ENCODE results near the gene CEBPG.

CEBPG gene

DNA sequence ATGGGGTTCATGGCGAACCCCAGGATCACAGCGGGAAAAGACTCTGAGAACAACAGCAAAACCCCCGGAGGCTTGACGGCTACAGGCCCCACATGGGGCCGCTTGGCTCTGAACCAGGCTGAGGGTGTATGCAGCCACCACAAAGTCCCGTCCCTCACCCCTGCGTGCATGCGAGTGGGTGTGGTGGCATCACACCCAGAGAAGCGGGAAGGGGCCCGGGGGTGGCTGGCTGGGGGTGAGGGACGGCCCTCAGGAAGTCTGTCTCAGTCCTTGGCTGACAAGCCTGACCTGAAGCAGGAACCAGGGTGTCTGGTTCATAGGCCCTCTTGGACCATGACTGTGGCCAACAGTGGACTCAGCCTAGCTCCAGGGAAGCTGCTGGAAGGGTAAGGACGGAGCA is 34.2 kb downstream of the CEBPG start:
- Mint-ChIP-seq H3K27me3 (no peaks in the 10 kb centered on the region), H3K27ac (no peak overlapping the region), H3K9me3 (no peaks in the 10 kb centered on the region), H3K36me3 (no peaks in the 10 kb centered on the region), H3K4me1 (no peaks in the 10 kb centered on the region), H3K4me3 (no peak overlapping the region)
- DNase-seq = no peak
- CTCF ChIA-PET = interaction anchor here (3.6 to 5.0 kb wide), 3 partner anchors 8 to 172 kb away, joined by 12 to 43 read pairs (median 29); no protein-coding TSS in a partner anchor

DNA sequence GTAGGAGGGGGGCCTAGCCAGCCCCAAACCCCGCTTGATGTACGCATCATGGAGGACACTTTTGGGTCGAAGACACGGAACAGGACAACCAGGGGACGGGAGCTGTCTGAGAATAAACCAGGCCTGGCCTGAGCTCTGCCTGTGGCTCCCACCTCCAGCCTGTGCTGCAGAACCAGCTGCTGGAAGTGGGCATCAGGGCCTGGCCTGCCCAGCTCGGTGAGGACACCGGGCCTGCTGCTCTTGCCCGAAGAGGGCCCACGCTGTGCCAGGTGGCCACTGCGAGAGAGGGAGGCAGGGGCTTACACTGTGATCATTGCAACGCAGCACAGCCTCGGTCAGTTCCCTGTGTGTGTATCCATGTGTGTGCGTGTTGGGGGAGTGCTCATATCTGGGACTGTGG is 34.6 kb downstream of the CEBPG start:
- no peaks in the 10 kb centered on the region for H3K4me1 Mint-ChIP-seq
- no peak overlapping the region for H3K27ac Mint-ChIP-seq
- CTCF ChIA-PET = interaction anchor here (3.7 to 5.0 kb wide), 2 partner anchors 166 to 172 kb away, joined by 29 to 43 read pairs; no protein-coding TSS in a partner anchor
- no peaks in the 10 kb centered on the region for H3K27me3 Mint-ChIP-seq
- no peak for DNase-seq
- no peaks in the 10 kb centered on the region for H3K9me3 Mint-ChIP-seq
- no peak overlapping the region for H3K4me3 Mint-ChIP-seq
- no peaks in the 10 kb centered on the region for H3K36me3 Mint-ChIP-seq

DNA sequence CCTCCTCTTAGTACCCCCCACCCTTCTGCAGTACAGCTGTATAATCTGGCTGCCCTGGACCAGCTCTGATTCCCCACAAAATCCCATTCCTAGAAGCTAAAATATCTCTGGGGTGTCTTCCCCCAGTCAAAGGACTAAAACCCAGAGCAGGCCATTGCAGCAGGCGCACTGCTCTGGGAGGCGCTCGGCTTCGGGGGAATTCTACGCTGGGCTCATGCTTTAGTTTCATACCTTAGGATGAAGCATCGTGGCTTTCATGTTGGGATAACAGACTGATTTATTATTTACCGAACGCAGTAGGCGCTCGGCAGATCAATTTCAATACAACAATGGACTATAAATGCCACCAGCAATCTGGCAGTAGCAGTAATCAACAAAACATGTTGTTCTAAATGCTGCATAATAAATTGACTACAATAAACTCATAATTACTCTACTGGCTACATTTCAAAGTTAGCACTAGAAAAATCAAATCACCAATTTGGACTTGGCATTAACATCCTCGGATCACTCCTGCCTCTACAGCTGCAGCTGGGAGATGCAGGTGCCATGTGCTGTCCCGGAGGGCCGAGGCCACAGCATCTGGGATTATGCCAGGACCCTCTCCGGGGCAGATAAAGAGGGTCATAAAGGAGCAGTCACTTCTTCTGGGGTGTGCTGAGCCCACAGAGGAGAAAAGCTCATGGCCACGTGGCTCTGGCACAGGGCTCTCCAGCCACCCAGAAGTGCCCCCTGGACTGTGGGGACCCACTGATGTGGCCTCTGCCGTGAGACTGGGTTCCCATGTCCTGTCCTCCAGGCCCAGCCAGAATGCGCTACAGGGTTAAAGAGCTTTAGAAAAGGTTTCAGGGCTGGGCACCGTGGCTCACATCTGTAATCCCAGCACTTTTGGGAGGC is 35.3 kb downstream of the CEBPG start:
- CTCF ChIA-PET = interaction anchor here (3.7 to 5.0 kb wide), 2 partner anchors 167 to 173 kb away, joined by 29 to 43 read pairs; no protein-coding TSS in a partner anchor
- Mint-ChIP-seq H3K36me3 (no peaks in the 10 kb centered on the region), H3K27me3 (no peaks in the 10 kb centered on the region), H3K9me3 (no peaks in the 10 kb centered on the region), H3K4me3 (no peak overlapping the region), H3K4me1 (no peaks in the 10 kb centered on the region), H3K27ac (no peak overlapping the region)
- DNase-seq = no peak

DNA sequence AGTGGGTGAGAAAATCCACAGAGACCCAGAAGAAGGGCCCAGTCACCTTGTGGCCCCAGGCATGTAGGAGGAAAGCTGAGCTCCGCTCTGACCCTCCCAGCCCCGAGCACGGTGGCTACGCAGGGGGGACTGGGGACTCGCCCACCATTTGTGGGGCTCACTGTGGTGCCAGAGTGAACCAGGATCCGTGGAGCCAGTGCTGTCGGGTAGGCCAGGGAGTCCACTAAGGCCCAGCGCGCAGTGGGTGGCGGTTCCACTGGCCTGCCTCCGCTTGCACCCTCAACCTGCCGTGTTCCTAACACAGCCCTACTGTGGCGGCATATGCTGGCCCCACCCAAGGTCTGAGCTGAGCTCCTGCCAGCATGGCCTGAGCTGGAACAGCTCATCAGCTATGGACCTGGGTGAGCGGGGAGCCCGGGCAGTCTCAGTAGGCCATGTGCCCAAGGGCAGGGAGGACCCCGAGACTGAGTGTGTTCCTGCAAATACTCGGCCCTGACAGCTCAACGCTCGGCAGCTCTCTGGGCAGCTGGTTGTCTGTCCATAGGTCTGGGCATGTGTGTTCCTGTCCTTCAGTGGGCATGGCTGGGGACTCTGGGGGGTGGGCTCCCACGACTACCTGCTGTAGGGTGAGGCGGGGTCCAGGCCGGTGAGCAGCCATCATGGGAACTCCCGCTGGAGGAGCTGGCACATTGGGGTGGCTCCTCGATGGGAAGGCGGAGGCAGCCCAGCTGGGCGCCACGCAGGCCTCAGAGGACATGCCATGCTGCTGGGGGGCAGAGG is 36.6 kb downstream of the CEBPG start:
- Mint-ChIP-seq H3K9me3 (no peaks in the 10 kb centered on the region), H3K4me3 (no peak overlapping the region), H3K27me3 (no peaks in the 10 kb centered on the region), H3K4me1 (no peaks in the 10 kb centered on the region), H3K27ac (no peak overlapping the region), H3K36me3 (no peaks in the 10 kb centered on the region)
- CTCF ChIA-PET = interaction anchor here (0.8 to 1.2 kb wide), 3 partner anchors 12 to 362 kb away, joined by 3 read pairs; no protein-coding TSS in a partner anchor
- DNase-seq = no peak

DNA sequence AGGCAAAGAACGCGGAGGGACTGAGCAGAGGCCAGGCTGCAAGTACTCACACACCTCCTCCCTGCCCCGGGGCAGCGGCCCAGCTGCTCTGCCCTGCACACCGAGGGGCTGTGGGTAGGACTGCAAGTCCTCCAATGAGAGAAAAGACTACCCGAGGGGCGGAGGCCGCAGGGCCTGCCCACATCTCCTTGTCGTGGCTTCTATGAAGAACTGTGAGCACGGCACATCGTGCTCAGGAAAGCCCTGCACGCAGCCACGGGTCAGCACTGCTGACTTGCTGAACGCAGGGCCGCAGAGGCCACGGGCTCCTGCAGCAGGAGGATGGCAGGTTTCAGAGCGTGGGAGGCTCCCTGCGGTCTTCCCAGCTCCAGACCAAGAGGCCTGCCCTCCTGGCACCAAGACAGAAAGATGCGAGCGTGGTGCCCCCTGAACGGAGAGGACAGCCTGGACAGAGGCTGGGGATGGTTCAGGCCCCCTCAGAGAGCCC is 37.4 kb downstream of the CEBPG start:
- Mint-ChIP-seq H3K36me3 (no peaks in the 10 kb centered on the region), H3K9me3 (no peaks in the 10 kb centered on the region), H3K4me1 (no peaks in the 10 kb centered on the region), H3K4me3 (no peak overlapping the region), H3K27me3 (no peaks in the 10 kb centered on the region), H3K27ac (no peak overlapping the region)
- CTCF ChIA-PET = interaction anchor here (1.0 kb wide), 1 partner anchor 169 kb away, joined by 3 read pairs; no protein-coding TSS in a partner anchor
- no peak for DNase-seq

DNA sequence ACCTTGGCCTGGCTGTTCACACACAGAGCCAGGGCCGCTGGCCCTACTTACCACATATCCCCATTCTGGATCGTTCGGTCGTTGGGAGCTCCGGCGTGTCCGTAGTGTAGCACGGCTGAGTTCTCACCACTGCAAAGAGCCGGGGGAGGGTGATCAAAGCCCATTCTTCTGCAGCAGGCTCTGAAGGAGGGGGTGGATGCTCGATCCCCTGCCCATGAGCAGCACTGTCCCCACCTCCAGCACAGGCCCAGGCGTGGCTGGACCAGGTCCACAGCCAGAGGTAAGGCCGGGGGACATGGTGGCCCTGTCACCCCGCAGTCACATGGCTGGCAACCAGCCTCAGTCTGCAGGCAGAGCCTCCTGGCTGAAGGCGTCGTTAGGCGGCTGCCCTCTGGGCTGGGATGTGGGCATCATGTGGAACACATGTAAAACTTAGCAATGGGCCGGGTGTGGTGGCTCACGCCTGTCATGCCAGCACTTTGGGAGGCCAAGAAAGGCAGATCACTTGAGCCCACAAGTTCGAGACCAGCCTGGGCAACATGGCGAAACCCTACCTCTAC is 38.2 kb downstream of the CEBPG start:
- Mint-ChIP-seq H3K4me3 (no peak overlapping the region), H3K27me3 (no peaks in the 10 kb centered on the region), H3K27ac (no peak overlapping the region), H3K9me3 (no peaks in the 10 kb centered on the region), H3K4me1 (peaks cover 5% of the 10 kb centered on the region), H3K36me3 (no peaks in the 10 kb centered on the region)
- DNase-seq = no peak
- CTCF ChIA-PET = no interaction called here

DNA sequence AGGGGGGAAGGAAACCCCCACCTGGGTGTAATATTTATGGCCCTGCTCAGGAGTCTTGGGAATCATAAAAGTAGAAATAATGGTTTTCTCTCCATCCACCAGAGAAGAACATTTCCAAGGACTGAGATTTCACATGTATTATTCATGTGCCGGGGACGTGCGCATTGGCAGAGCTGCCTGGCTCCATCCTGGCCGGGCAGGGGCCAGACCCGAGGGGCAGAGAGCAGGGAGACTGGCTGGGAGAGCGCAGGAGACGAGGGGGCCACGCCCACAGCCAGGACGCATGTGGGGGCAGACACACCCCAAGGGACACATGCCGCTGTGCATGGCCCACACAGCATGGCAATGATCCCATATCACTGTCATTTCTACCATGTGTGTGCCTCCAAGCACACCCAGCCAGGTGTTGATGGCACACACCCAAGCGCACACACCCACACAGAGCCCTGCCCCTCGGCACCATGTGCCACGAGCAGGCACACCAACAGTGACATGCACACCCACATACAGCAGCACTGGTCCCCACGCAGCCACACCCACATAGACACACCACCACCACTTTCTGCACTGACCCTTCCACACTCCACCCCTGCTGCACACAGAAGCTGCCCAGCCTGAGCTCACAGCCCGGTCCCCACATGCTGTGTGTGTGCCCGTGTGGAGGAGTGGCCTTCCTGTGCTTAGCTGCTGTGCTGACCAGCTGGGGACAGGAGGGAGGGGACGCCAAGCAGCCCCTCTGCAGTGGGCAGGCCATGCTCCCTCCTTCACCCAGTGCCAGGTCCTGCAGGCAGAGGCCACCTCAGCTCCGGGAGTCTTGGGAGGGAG is 39.3 kb downstream of the CEBPG start:
- no peaks in the 10 kb centered on the region for H3K36me3 Mint-ChIP-seq
- H3K9me3 Mint-ChIP-seq = no peaks in the 10 kb centered on the region
- no peaks in the 10 kb centered on the region for H3K27me3 Mint-ChIP-seq
- H3K4me3 Mint-ChIP-seq = no peak overlapping the region
- no peak overlapping the region for H3K27ac Mint-ChIP-seq
- peaks cover 5% of the 10 kb centered on the region for H3K4me1 Mint-ChIP-seq
- no peak for DNase-seq
- CTCF ChIA-PET = interaction anchor here (0.7 to 0.8 kb wide), 2 partner anchors 18 to 585 kb away, joined by 3 read pairs; no protein-coding TSS in a partner anchor

DNA sequence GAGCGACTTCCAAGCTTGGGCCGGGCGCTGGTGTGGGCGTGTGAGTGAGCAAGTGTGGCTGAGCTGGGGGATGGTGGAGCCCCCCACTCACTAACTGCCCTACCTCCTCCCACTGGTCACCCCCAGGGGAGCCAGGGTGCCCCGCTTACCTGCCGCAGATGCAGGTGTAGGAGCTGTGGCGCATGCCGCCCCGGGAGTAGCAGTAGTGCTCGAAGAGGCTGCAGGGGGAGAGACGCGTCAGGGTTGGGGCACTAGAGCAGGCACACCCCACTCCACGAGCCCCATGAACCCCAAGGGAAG is 39.9 kb downstream of the CEBPG start:
- CTCF ChIA-PET = interaction anchor here (0.7 to 0.8 kb wide), 2 partner anchors 17 to 585 kb away, joined by 3 read pairs; no protein-coding TSS in a partner anchor

DNA sequence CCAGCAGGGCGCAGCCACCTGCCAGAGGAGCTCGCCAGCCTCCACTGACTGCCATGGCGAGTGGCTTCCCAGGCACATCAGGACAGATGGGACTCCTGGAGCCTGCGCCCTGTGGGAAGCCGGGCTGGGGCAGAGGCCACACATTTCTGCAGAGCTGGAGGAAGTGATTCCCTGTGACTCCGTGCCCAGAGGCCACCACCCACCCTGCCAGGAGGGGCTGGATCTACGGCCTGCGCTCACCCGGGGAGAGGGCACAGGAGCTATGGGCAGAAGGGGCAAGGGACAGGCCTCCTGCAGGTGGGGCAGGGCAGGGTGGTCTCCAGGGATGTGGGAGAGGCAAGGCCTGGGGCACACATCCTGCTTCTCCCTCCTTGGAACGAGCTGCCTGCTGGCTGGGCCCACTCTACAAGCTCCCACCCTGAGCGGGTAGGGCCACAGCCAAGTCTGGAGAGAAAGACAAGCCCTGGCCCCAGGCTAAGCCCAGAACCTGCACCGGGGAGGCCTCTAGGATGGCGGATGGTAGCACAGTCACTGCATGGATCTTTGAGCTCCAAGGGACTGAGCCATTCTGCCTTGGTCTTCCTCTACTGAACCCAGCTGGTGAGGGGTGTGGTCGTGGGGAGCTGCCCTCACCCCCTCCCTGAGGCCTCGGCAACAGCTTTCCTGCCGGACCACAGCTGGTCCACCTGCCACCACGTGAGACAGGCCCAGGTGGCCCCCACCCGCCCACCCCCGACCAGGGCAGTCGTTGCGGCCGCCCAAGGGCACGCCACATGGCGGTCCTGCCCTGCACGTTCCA is 40.6 kb downstream of the CEBPG start:
- Mint-ChIP-seq H3K9me3 (no peaks in the 10 kb centered on the region), H3K4me1 (peaks cover 5% of the 10 kb centered on the region), H3K4me3 (no peak overlapping the region), H3K27ac (no peak overlapping the region), H3K36me3 (no peaks in the 10 kb centered on the region), H3K27me3 (no peaks in the 10 kb centered on the region)
- CTCF ChIA-PET = interaction anchor here (0.7 to 1.2 kb wide), 2 partner anchors 9 to 584 kb away, joined by 3 read pairs; no protein-coding TSS in a partner anchor
- DNase-seq = no peak

More for the DNA sequence above, 39.9 kb downstream of the CEBPG start:
- H3K27me3 Mint-ChIP-seq = no peaks in the 10 kb centered on the region
- H3K4me1 Mint-ChIP-seq = peaks cover 5% of the 10 kb centered on the region
- no peak overlapping the region for H3K4me3 Mint-ChIP-seq
- no peak for DNase-seq
- no peaks in the 10 kb centered on the region for H3K36me3 Mint-ChIP-seq
- no peaks in the 10 kb centered on the region for H3K9me3 Mint-ChIP-seq
- no peak overlapping the region for H3K27ac Mint-ChIP-seq

DNA sequence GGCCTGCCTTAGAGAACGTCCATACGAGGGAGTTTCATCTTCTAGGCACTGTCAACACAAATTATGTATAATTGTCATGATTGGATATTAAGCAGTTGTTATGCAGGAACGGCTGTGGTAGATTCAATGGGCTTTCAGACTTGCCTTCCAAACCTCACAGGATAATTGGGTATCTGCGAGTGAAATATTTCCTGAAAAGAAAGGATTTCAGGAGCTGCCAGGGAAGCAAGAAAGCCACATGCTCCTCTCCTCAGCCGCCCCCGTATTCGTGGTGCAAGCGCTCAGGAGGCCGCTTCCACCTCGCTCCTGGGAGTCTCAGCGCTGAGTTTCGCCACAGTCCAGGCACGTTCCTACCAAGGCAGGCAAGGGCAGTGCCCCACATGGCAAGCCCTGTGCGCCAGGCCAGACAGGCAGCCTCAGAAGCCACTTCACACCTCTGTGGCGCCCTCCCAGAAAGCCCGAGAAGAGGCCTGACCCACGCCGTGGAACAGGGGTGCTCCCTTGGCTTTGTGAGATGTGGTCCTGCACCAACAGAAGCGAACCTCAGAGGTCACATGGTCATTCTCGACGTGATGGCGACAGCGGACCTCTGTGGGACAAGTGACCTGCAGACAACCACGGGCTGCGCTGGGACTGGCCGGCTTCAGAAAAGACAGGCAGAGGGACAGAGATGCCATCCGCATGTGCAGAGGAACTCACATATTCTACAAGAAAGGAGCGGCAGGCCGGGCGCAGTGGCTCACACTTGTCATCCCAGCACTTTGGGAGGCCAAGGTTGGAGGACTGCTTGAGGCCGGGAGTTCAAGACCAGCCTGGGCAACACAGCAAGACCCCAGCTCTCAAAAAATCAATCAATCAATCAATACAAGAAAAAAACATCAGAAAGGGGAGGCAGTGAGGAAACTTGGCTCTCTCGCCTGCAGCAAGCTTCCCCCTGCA is 41.4 kb downstream of the CEBPG start:
- no peaks in the 10 kb centered on the region for H3K27me3 Mint-ChIP-seq
- no peaks in the 10 kb centered on the region for H3K9me3 Mint-ChIP-seq
- H3K36me3 Mint-ChIP-seq = no peaks in the 10 kb centered on the region
- no peak overlapping the region for H3K27ac Mint-ChIP-seq
- no peak for DNase-seq
- CTCF ChIA-PET = interaction anchor here (1.1 to 3.2 kb wide), 12 partner anchors 9 to 363 kb away, joined by 3 to 18 read pairs (median 5); no protein-coding TSS in a partner anchor
- H3K4me1 Mint-ChIP-seq = peaks cover 5% of the 10 kb centered on the region
- no peak overlapping the region for H3K4me3 Mint-ChIP-seq

DNA sequence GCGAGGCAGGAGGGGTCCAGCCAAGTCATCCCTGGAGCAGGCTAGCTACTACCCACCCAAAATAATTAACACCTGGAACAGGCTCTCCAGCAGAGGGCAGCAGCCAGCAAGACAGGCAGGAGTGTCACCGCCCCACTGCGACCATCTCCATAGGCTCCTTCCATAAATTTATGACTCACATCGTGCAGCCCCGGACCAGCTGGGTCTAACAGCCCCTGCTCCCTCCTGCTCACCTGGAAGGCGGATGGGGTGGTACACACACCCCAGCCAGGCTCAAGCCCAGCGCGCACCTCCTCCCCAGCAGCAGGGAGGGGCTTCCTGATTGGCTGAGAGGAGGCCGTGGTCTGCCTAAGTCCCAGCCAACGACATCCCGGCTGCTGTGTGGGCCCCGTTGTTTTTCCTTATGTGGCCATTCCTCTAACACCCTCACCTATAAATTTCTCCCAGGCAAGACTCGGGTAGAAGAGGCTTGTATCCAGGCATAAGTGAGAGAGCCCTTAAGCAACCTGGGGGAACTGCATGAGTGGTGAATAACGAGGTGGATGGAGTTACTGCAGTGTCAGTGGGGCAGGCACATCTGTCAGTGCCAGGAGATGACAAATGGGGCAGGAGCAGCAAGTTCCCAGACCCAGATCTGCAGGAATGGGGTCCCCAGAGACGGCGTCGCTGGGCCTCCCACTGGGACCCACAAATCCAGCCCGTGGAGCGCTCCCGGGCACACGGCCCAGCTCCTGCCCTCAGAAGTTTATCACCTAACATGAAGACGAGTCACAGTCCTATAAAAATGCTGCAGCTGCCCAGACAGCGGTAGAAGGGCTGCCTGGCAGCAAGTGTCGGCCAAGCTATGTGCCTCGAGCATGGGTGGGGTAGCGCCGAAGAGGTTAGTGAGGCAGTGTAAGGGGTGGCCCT is 43.1 kb downstream of the CEBPG start:
- Mint-ChIP-seq H3K4me3 (no peak overlapping the region), H3K4me1 (peaks cover 5% of the 10 kb centered on the region), H3K9me3 (no peaks in the 10 kb centered on the region), H3K36me3 (no peaks in the 10 kb centered on the region), H3K27ac (no peak overlapping the region), H3K27me3 (no peaks in the 10 kb centered on the region)
- peak; percentile 82 for DNase-seq
- CTCF ChIA-PET = interaction anchor here (0.6 to 3.2 kb wide), 19 partner anchors 11 to 1562 kb away, joined by 3 to 18 read pairs (median 5); no protein-coding TSS in a partner anchor

Data from activated naive CD4-positive, alpha-beta T cell treated with anti-CD3 and anti-CD28 coated beads, Interleukin-2, amount 10 ng/mL, durations not matched to agents 7 days and 5 days (primary cell).